ENCODE measurements around the gene HYI. TPM values are rescaled to one million over a fixed set of nuclear protein-coding genes. Genes with fewer than 3 reads are reported as not detected.

HYI gene
- total and polyA plus RNA-seq, 2 experiments from 2014 or later: 14.3 to 18.9 TPM

DNA sequence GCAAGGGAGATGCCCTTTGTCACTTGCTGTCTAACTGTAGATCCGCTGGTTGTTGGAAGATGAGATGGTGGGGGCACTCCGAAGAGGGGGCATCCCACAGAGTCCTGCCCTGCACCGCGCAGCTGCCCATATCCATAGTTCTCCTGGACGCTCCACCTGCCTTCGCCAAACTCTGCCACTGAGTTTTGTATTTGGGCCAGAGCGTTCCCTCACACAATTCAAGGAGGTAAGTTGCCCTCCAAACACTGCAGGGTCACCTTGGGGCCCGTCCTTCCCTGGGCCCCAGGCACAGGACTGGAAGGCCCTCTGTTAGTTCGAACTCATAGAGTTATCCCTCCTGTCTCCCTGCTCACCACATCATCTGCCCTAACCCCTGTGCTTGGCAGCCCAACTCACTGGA lies 22.1 kb downstream of the HYI start:
- Histone ChIP-seq H3K36me3 (ENCODE audit: insufficient read depth) (no peaks in the 10 kb centered on the region), H3K27ac (ENCODE audit: low read depth) (no peak overlapping the region), H3K4me3 (no peak overlapping the region), H2AFZ (no peak overlapping the region), H3K4me1 (ENCODE audit: insufficient read depth) (no peaks in the 10 kb centered on the region), H3K4me2 (no peak overlapping the region), H3K27me3 (ENCODE audit: insufficient read depth) (no peaks in the 10 kb centered on the region), H3F3A (replicated peaks; ENCODE audit: low read depth) (no peaks in the 10 kb centered on the region), H4K20me1 (replicated peaks; ENCODE audit: insufficient read depth) (no peaks in the 10 kb centered on the region), H3K9me2 (ENCODE audit: insufficient read depth) (no peaks in the 10 kb centered on the region), H3K79me2 (replicated peaks; ENCODE audit: insufficient read depth) (no peaks in the 10 kb centered on the region)
- H3K4me1 Mint-ChIP-seq: peaks cover 4% of the 10 kb centered on the region
- DNase-seq (ENCODE audit: low spot score): no peak
- no peak overlapping the region for H3K4me3 Mint-ChIP-seq
- H3K27me3 Mint-ChIP-seq (ENCODE audit: insufficient read depth, low read depth, poor library complexity): peaks cover 2% of the 10 kb centered on the region
- H3K9me3 Mint-ChIP-seq: no peaks in the 10 kb centered on the region
- TF ChIP-seq NANOG (IDR thresholded peaks at IDR 0.05; ENCODE audit: borderline replicate concordance) (no peak), ZNF114 (CRISPR knock-in tag; IDR thresholded peaks at IDR 0.05) (no peak), EZH2 (IDR thresholded peaks at IDR 0.05; ENCODE audit: low read depth, unreplicated experiment) (no peak), POLR2AphosphoS5 (IDR thresholded peaks at IDR 0.05; ENCODE audit: low read depth) (no peak)
- TF ChIP-seq, protein P1, sequence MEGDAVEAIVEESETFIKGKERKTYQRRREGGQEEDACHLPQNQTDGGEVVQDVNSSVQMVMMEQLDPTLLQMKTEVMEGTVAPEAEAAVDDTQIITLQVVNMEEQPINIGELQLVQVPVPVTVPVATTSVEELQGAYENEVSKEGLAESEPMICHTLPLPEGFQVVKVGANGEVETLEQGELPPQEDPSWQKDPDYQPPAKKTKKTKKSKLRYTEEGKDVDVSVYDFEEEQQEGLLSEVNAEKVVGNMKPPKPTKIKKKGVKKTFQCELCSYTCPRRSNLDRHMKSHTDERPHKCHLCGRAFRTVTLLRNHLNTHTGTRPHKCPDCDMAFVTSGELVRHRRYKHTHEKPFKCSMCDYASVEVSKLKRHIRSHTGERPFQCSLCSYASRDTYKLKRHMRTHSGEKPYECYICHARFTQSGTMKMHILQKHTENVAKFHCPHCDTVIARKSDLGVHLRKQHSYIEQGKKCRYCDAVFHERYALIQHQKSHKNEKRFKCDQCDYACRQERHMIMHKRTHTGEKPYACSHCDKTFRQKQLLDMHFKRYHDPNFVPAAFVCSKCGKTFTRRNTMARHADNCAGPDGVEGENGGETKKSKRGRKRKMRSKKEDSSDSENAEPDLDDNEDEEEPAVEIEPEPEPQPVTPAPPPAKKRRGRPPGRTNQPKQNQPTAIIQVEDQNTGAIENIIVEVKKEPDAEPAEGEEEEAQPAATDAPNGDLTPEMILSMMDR (conservative IDR thresholded peaks at IDR 0.05; ENCODE audit: low read depth in 2 of 2): no peak
- TF ChIP-seq, protein P2, sequence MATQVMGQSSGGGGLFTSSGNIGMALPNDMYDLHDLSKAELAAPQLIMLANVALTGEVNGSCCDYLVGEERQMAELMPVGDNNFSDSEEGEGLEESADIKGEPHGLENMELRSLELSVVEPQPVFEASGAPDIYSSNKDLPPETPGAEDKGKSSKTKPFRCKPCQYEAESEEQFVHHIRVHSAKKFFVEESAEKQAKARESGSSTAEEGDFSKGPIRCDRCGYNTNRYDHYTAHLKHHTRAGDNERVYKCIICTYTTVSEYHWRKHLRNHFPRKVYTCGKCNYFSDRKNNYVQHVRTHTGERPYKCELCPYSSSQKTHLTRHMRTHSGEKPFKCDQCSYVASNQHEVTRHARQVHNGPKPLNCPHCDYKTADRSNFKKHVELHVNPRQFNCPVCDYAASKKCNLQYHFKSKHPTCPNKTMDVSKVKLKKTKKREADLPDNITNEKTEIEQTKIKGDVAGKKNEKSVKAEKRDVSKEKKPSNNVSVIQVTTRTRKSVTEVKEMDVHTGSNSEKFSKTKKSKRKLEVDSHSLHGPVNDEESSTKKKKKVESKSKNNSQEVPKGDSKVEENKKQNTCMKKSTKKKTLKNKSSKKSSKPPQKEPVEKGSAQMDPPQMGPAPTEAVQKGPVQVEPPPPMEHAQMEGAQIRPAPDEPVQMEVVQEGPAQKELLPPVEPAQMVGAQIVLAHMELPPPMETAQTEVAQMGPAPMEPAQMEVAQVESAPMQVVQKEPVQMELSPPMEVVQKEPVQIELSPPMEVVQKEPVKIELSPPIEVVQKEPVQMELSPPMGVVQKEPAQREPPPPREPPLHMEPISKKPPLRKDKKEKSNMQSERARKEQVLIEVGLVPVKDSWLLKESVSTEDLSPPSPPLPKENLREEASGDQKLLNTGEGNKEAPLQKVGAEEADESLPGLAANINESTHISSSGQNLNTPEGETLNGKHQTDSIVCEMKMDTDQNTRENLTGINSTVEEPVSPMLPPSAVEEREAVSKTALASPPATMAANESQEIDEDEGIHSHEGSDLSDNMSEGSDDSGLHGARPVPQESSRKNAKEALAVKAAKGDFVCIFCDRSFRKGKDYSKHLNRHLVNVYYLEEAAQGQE (IDR thresholded peaks at IDR 0.05; ENCODE audit: unreplicated experiment): no peak
- H3K27ac Mint-ChIP-seq: no peak overlapping the region
- no peak for ATAC-seq
- H3K36me3 Mint-ChIP-seq (ENCODE audit: low read depth): peaks cover 41% of the 10 kb centered on the region

DNA sequence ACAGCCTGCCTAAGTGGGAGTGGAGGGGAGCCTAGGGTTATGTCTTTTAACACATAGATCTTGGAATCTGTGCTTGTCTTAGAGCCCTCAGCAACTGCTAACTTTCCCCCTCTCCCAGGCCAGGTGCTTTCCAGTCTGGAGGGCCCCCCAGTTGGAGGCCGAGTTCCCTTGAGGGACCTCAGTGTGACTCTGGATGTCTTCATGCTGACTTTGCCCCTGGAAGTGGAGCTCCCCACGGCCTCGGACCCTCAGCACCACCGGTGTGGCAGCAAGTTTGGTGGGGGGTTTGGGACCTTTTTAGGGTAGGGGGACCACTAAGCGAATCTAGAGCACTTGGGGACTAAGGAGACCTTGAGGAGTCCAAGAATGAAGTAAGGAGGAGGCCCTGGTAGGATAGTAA lies 22.9 kb downstream of the HYI start:
- Histone ChIP-seq H3K79me2 (replicated peaks; ENCODE audit: insufficient read depth) (no peaks in the 10 kb centered on the region), H3K4me3 (no peak overlapping the region), H3K4me2 (no peak overlapping the region), H3K4me1 (ENCODE audit: insufficient read depth) (no peaks in the 10 kb centered on the region), H3K9me2 (ENCODE audit: insufficient read depth) (no peaks in the 10 kb centered on the region), H3K36me3 (ENCODE audit: insufficient read depth) (no peaks in the 10 kb centered on the region), H3F3A (replicated peaks; ENCODE audit: low read depth) (no peaks in the 10 kb centered on the region), H2AFZ (no peak overlapping the region), H3K27ac (ENCODE audit: low read depth) (no peak overlapping the region), H4K20me1 (replicated peaks; ENCODE audit: insufficient read depth) (no peaks in the 10 kb centered on the region), H3K27me3 (ENCODE audit: insufficient read depth) (no peaks in the 10 kb centered on the region)
- DNase-seq (ENCODE audit: low spot score): no peak
- H3K36me3 Mint-ChIP-seq (ENCODE audit: low read depth): peaks cover 46% of the 10 kb centered on the region
- peaks cover 2% of the 10 kb centered on the region for H3K27me3 Mint-ChIP-seq (ENCODE audit: insufficient read depth, low read depth, poor library complexity)
- TF ChIP-seq NANOG (IDR thresholded peaks at IDR 0.05; ENCODE audit: borderline replicate concordance) (no peak), CREB1 (CRISPR knock-in tag; IDR thresholded peaks at IDR 0.05; ENCODE audit: low read depth) (no peak), EZH2phosphoT487 (IDR thresholded peaks at IDR 0.05; ENCODE audit: unreplicated experiment) (no peak)
- TF ChIP-seq, protein P1 (conservative IDR thresholded peaks at IDR 0.05; ENCODE audit: low read depth in 2 of 2): no peak
- TF ChIP-seq, protein P3, sequence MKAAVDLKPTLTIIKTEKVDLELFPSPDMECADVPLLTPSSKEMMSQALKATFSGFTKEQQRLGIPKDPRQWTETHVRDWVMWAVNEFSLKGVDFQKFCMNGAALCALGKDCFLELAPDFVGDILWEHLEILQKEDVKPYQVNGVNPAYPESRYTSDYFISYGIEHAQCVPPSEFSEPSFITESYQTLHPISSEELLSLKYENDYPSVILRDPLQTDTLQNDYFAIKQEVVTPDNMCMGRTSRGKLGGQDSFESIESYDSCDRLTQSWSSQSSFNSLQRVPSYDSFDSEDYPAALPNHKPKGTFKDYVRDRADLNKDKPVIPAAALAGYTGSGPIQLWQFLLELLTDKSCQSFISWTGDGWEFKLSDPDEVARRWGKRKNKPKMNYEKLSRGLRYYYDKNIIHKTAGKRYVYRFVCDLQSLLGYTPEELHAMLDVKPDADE (IDR thresholded peaks at IDR 0.05): no peak
- TF ChIP-seq, protein P2 (IDR thresholded peaks at IDR 0.05; ENCODE audit: unreplicated experiment): no peak
- no peaks in the 10 kb centered on the region; the same call in 1 of the 3 replicates for H3K4me1 Mint-ChIP-seq
- no peaks in the 10 kb centered on the region for H3K9me3 Mint-ChIP-seq
- no peak overlapping the region for H3K4me3 Mint-ChIP-seq
- no peak for ATAC-seq
- no peak overlapping the region for H3K27ac Mint-ChIP-seq
